ENCODE results near the gene FURIN. TPM values are rescaled to one million over a fixed set of nuclear protein-coding genes. Genes with fewer than 3 reads are reported as not detected.
"Not testable (repeated sequence)": the region's sequence is repeated elsewhere in the genome, so short reads cannot be mapped to it uniquely, and the experiment has no call there.

FURIN gene
- 21.8 and 28.9 TPM in 2 replicates for total RNA-seq (2014; rRNA removed; shearing (Covaris generic))

- no peak for DNase-seq (ENCODE audit: low spot score)
- in situ Hi-C loops (cut with HindIII; ENCODE audit: low sequenced_read_pairs) = no loop called here
Measured at GRCh38 chr15:90868261-90868689, at the start of gene FURIN. Gene FURIN, plus strand, starts transcription at chr15:90868588. Its CDS starts 7,153 bp downstream, at chr15:90875741.

GRCh38 chr15:90819390-90819789 lies 49.0 kb upstream of the FURIN start:
- DNase-seq (ENCODE audit: low spot score) = no peak

GRCh38 chr15:90819850-90820249 lies 48.5 kb upstream of the FURIN start:
- no peak for DNase-seq (ENCODE audit: low spot score)
- in situ Hi-C loops (cut with HindIII; ENCODE audit: low sequenced_read_pairs) = no loop called here

More at GRCh38 chr15:90819390-90819789, 49.0 kb upstream of the FURIN start:
- in situ Hi-C loops (cut with HindIII; ENCODE audit: low sequenced_read_pairs) = no loop called here

- DNase-seq (ENCODE audit: low spot score) = no peak
- in situ Hi-C loops (cut with HindIII; ENCODE audit: low sequenced_read_pairs) = no loop called here
Measured at GRCh38 chr15:90820481-90820880, 47.9 kb upstream of the FURIN start.

- DNase-seq (ENCODE audit: low spot score) = no peak
- in situ Hi-C loops (cut with HindIII; ENCODE audit: low sequenced_read_pairs) = no loop called here
Measured at GRCh38 chr15:90822204-90822955, 46.0 kb upstream of the FURIN start.

GRCh38 chr15:90823455-90823974 lies 44.9 kb upstream of the FURIN start:
- DNase-seq (ENCODE audit: low spot score) = no peak
- in situ Hi-C loops (cut with HindIII; ENCODE audit: low sequenced_read_pairs) = no loop called here

- in situ Hi-C loops (cut with HindIII; ENCODE audit: low sequenced_read_pairs) = loop anchor here (25.0 kb wide), 1 partner anchor 112 kb away; the partner anchor contains the start of genes HDDC3 and UNC45A
Measured at GRCh38 chr15:90825115-90825899, 43.1 kb upstream of the FURIN start.

GRCh38 chr15:90826206-90826885 lies 42.0 kb upstream of the FURIN start:
- in situ Hi-C loops (cut with HindIII; ENCODE audit: low sequenced_read_pairs) = loop anchor here (25.0 kb wide), 1 partner anchor 111 kb away; the partner anchor contains the start of genes HDDC3 and UNC45A
- DNase-seq (ENCODE audit: low spot score) = not testable (repeated sequence)

More at GRCh38 chr15:90825115-90825899, 43.1 kb upstream of the FURIN start:
- DNase-seq (ENCODE audit: low spot score) = not testable (repeated sequence)

DNA sequence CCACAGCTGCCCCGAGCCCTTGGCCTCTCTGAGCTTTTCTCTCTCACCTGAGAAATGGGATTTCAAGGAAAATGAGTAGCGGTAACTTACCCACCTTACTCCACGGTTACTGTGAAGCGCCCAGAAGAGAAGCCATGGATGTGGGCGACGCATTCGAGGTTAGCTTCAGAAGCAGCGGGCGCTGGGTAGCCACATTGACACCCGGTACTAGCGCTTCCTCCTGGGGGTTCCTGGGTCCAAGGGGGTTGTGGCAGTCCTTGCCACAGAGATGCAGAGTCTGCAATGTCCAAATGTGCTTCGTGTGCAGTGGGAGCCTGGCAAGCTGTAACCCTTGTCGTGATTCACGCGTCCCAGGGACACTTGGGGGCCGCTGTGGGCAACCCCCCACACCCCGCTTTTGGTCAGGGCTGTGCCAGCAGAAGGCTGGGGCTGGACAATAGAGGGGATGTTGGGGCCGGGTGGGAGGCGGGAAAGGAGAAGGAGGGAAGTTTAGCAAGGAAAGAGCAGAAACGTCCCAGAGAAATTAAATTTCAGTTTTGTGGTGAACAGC lies 41.4 kb upstream of the FURIN start:
- no peak for DNase-seq (ENCODE audit: low spot score)

DNA sequence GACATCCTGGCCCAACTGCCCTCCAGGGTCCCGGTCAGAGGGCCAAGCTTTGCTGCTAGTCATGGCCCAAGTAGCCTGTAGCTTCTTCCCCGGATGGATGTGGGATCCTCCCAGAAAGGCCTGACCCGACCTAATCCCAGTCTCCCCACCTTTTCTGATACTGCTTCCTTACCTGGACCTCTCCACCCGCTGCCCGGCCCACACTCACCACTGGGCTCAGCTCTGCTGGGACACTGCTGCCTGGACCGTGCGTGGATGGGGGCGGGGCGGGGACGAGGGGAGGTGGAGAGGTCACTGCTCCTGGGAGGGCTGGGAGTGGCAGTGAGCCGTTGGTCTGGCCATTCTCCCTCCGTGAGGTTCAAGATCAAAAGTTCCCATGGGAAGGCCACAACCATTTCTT lies 40.3 kb upstream of the FURIN start:
- DNase-seq (ENCODE audit: low spot score) = no peak
- in situ Hi-C loops (cut with HindIII; ENCODE audit: low sequenced_read_pairs) = loop anchor here (25.0 kb wide), 1 partner anchor 109 kb away; the partner anchor contains the start of genes HDDC3 and UNC45A

More for the DNA sequence above, 41.4 kb upstream of the FURIN start:
- in situ Hi-C loops (cut with HindIII; ENCODE audit: low sequenced_read_pairs) = loop anchor here (25.0 kb wide), 1 partner anchor 110 kb away; the partner anchor contains the start of genes HDDC3 and UNC45A

- no peak for DNase-seq (ENCODE audit: low spot score)
- in situ Hi-C loops (cut with HindIII; ENCODE audit: low sequenced_read_pairs) = loop anchor here (25.0 kb wide), 1 partner anchor 108 kb away; the partner anchor contains the start of genes HDDC3 and UNC45A
Measured at GRCh38 chr15:90829126-90829525, 39.3 kb upstream of the FURIN start.

- DNase-seq (ENCODE audit: low spot score) = no peak
- in situ Hi-C loops (cut with HindIII; ENCODE audit: low sequenced_read_pairs) = loop anchor here (25.0 kb wide), 1 partner anchor 107 kb away; the partner anchor contains the start of genes HDDC3 and UNC45A
Measured at GRCh38 chr15:90829942-90830440, 38.4 kb upstream of the FURIN start.

- in situ Hi-C loops (cut with HindIII; ENCODE audit: low sequenced_read_pairs) = loop anchor here (25.0 kb wide), 1 partner anchor 103 kb away; the partner anchor contains the start of genes HDDC3 and UNC45A
- no peak for DNase-seq (ENCODE audit: low spot score)
Measured at GRCh38 chr15:90834626-90835025, 33.8 kb upstream of the FURIN start.

DNA sequence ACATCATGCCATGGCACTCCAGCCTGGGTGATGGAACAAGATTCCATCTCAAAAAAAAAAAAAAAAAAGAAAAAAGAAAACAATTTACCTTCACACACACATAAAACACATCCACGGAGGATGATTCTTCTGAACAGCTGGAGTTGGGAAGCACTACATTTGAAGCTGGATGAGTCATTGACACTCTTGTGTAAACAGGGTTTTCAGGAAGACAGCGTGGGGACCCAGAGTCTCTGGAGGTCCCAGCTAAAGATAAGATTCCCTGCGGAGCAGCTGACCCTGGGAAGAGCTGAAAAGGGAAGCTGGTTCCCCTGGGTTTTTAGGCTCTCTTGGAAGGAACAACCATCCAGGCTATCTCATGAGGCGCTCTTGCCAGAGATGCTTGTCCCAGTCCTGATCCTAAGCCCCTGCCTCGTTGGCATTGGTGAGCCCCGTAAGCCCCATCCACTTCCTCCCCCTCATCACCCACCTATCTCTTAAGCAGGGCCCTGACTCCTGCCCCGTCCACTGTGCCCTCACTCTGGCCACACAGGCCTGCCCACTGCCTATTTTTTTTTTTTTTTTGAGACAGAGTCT lies 32.0 kb upstream of the FURIN start:
- in situ Hi-C loops (cut with HindIII; ENCODE audit: low sequenced_read_pairs) = loop anchor here (25.0 kb wide), 1 partner anchor 101 kb away; the partner anchor contains the start of genes HDDC3 and UNC45A
- DNase-seq (ENCODE audit: low spot score) = no peak

- DNase-seq (ENCODE audit: low spot score) = no peak
Measured at GRCh38 chr15:90837094-90837493, 31.3 kb upstream of the FURIN start.

DNA sequence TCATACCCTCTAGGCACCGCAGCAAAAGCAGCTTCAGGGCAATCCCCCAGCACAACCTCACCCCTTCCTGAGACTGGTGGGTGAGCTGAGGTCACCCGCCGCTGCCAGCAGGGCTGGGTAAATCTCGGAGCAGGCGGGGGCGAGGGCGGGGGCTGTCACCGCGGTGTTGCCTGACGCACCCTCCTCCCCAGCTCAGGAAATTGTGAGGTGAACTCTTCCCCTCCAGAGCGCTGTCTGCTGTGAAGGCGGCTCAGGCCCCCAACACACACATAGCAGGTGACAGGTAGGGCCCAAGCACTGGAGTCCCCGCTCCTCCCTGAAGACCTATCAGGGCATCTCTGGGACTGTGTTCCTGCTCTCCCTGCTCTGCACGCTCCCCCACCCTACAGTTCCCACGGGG lies 30.2 kb upstream of the FURIN start:
- DNase-seq (ENCODE audit: low spot score) = no peak
- in situ Hi-C loops (cut with HindIII; ENCODE audit: low sequenced_read_pairs) = loop anchor here (25.0 kb wide), 1 partner anchor 99 kb away; the partner anchor contains the start of genes HDDC3 and UNC45A

More at GRCh38 chr15:90837094-90837493, 31.3 kb upstream of the FURIN start:
- in situ Hi-C loops (cut with HindIII; ENCODE audit: low sequenced_read_pairs) = loop anchor here (25.0 kb wide), 1 partner anchor 100 kb away; the partner anchor contains the start of genes HDDC3 and UNC45A

GRCh38 chr15:90838544-90838943 lies 29.8 kb upstream of the FURIN start:
- in situ Hi-C loops (cut with HindIII; ENCODE audit: low sequenced_read_pairs) = loop anchor here (25.0 kb wide), 1 partner anchor 99 kb away; the partner anchor contains the start of genes HDDC3 and UNC45A
- DNase-seq (ENCODE audit: low spot score) = no peak
